DOHH2 (cell line): Measurements from ENCODE around the gene VPS9D1.

ENCODE experiments used
- H3F3A ChIP-seq: fragments of 200-600 bp; sonication (generic), shearing (Covaris generic); 2 replicates; pipeline ENCODE4 v1.6.0; 2016; ENCODE audit warnings: antibody characterized with exemption, mild to moderate bottlenecking; ENCODE audit not compliant: control insufficient read depth, insufficient read depth
- H3K27ac ChIP-seq: fragments of 200-600 bp; sonication (generic); 2 replicates; pipeline ENCODE4 v1.5.1; 2014; ENCODE audit warnings: low read depth, mild to moderate bottlenecking, low read length, moderate library complexity
- H3K27me3 ChIP-seq: fragments of 200-600 bp; sonication (generic); 2 replicates; pipeline ENCODE4 v1.6.1; 2014; ENCODE audit warnings: mild to moderate bottlenecking, low read length, mixed read lengths; ENCODE audit not compliant: control insufficient read depth
- H3K36me3 ChIP-seq: fragments of 200-600 bp; sonication (generic); 2 replicates; pipeline ENCODE4 v1.6.1; 2014; ENCODE audit warnings: mild to moderate bottlenecking, low read length, moderate library complexity, mixed read lengths; ENCODE audit not compliant: control insufficient read depth
- H3K4me1 ChIP-seq: fragments of 200-600 bp; sonication (generic); 2 replicates; pipeline ENCODE4 v1.6.1; 2014; ENCODE audit warnings: mild to moderate bottlenecking, low read length, mixed read lengths; ENCODE audit not compliant: control insufficient read depth
- H3K4me2 ChIP-seq: fragments of 200-600 bp; sonication (generic); 2 replicates; pipeline ENCODE4 v1.6.0; 2014; ENCODE audit warnings: mild to moderate bottlenecking, low read length, moderate library complexity
- H3K4me3 ChIP-seq: fragments of 200-600 bp; sonication (generic); 2 replicates; pipeline ENCODE4 v1.5.1; 2014; ENCODE audit warnings: mild to moderate bottlenecking, low read length, mixed read lengths
- H3K79me2 ChIP-seq: fragments of 200-600 bp; sonication (generic); 2 replicates; pipeline ENCODE4 v1.6.1; 2014; ENCODE audit warnings: mild to moderate bottlenecking, low read length, mixed read lengths; ENCODE audit not compliant: control insufficient read depth
- H3K9me2 ChIP-seq: fragments of 200-600 bp; sonication (generic); replicated peaks from 2 replicates; pipeline ENCODE4 v1.6.1; 2014; ENCODE audit warnings: mild to moderate bottlenecking, low read length, mixed read lengths; ENCODE audit not compliant: control insufficient read depth
- H3K9me3 ChIP-seq: fragments of 200-600 bp; sonication (generic); 2 replicates; pipeline ENCODE4 v1.6.1; 2014; ENCODE audit warnings: antibody characterized with exemption, low read length, mixed read lengths; ENCODE audit not compliant: control insufficient read depth, insufficient read depth
- H4K20me1 ChIP-seq: fragments of 200-600 bp; sonication (generic); 2 replicates; pipeline ENCODE4 v1.6.0; 2014; ENCODE audit warnings: low read depth, mild to moderate bottlenecking, antibody characterized with exemption, low read length, moderate library complexity; ENCODE audit not compliant: control insufficient read depth, insufficient read depth
- CTCF ChIP-seq: fragments of 200-600 bp; sonication (generic); IDR thresholded peaks from one replicate; pipeline ENCODE4 v1.5.1; 2014; ENCODE audit warnings: antibody characterized with exemption, mild to moderate bottlenecking, low read depth, low read length; ENCODE audit not compliant: poor library complexity, severe bottlenecking
- EZH2phosphoT487 ChIP-seq: fragments of 200-600 bp; sonication (generic); IDR thresholded peaks from 2 replicates; pipeline ENCODE4 v1.6.1; 2017; ENCODE audit warnings: borderline replicate concordance, mild to moderate bottlenecking, antibody characterized with exemption, low read length, moderate library complexity, mixed read lengths

The VPS9D1 gene

GRCh38 chr16:89716916-89717687 lies 3.6 kb downstream of the VPS9D1 start:
- no peaks in the 10 kb centered on the region for H3K9me2 ChIP-seq
- peaks cover 12% of the 10 kb centered on the region for H3K79me2 ChIP-seq
- TF ChIP-seq EZH2phosphoT487 = no peak
- TF ChIP-seq CTCF = no peak
- no peak overlapping the region for H3K27ac ChIP-seq
- peaks cover 7% of the 10 kb centered on the region for H3K27me3 ChIP-seq
- H3F3A ChIP-seq = peaks cover 10% of the 10 kb centered on the region
- no peaks in the 10 kb centered on the region for H3K9me3 ChIP-seq
- H4K20me1 ChIP-seq = no peaks in the 10 kb centered on the region
- H3K4me1 ChIP-seq = peaks cover 13% of the 10 kb centered on the region
- H3K4me2 ChIP-seq = no peak overlapping the region
- peaks cover 21% of the 10 kb centered on the region for H3K36me3 ChIP-seq
- no peak overlapping the region for H3K4me3 ChIP-seq

GRCh38 chr16:89716493-89716892 lies 4.2 kb downstream of the VPS9D1 start:
- H3K9me3 ChIP-seq = no peaks in the 10 kb centered on the region
- H3K27ac ChIP-seq = no peak overlapping the region
- TF ChIP-seq EZH2phosphoT487 (no peak), CTCF (no peak)
- H3K9me2 ChIP-seq = no peaks in the 10 kb centered on the region
- peaks cover 10% of the 10 kb centered on the region for H3F3A ChIP-seq
- H3K4me3 ChIP-seq = no peak overlapping the region
- H3K36me3 ChIP-seq = peaks cover 21% of the 10 kb centered on the region
- peaks cover 7% of the 10 kb centered on the region for H3K27me3 ChIP-seq
- H3K79me2 ChIP-seq = peaks cover 16% of the 10 kb centered on the region
- peaks cover 13% of the 10 kb centered on the region for H3K4me1 ChIP-seq
- no peaks in the 10 kb centered on the region for H4K20me1 ChIP-seq
- H3K4me2 ChIP-seq = no peak overlapping the region

- Histone ChIP-seq H3K79me2 (peaks cover 16% of the 10 kb centered on the region), H3K36me3 (peaks cover 17% of the 10 kb centered on the region), H3K27me3 (no peaks in the 10 kb centered on the region), H3F3A (no peaks in the 10 kb centered on the region), H3K9me2 (no peaks in the 10 kb centered on the region), H3K4me3 (peak overlapping the region; percentile 97), H3K9me3 (no peaks in the 10 kb centered on the region), H3K4me1 (peaks cover 7% of the 10 kb centered on the region), H3K27ac (peak overlapping the region; percentile 18; the same call in 1 of the 2 replicates), H4K20me1 (no peaks in the 10 kb centered on the region), H3K4me2 (peak overlapping the region; percentile 89)
- TF ChIP-seq EZH2phosphoT487 = no peak
- no peak for TF ChIP-seq CTCF
Measured at GRCh38 chr16:89712274-89712781, 8.4 kb downstream of the VPS9D1 start.
